HG03066 (cell line): Measurements from ENCODE around the gene DNM3.

Experiments used
- ATAC-seq: cut with Tn5 transposase; IDR thresholded peaks from one replicate; pipeline ENCODE4 v1.9.1; 2021; ENCODE audit warnings: low read depth; ENCODE audit not compliant: unreplicated experiment

The DNM3 gene

GRCh38 chr1:172398970-172399755 is 557.9 kb downstream of the DNM3 start:
- ATAC-seq: no peak

DNA sequence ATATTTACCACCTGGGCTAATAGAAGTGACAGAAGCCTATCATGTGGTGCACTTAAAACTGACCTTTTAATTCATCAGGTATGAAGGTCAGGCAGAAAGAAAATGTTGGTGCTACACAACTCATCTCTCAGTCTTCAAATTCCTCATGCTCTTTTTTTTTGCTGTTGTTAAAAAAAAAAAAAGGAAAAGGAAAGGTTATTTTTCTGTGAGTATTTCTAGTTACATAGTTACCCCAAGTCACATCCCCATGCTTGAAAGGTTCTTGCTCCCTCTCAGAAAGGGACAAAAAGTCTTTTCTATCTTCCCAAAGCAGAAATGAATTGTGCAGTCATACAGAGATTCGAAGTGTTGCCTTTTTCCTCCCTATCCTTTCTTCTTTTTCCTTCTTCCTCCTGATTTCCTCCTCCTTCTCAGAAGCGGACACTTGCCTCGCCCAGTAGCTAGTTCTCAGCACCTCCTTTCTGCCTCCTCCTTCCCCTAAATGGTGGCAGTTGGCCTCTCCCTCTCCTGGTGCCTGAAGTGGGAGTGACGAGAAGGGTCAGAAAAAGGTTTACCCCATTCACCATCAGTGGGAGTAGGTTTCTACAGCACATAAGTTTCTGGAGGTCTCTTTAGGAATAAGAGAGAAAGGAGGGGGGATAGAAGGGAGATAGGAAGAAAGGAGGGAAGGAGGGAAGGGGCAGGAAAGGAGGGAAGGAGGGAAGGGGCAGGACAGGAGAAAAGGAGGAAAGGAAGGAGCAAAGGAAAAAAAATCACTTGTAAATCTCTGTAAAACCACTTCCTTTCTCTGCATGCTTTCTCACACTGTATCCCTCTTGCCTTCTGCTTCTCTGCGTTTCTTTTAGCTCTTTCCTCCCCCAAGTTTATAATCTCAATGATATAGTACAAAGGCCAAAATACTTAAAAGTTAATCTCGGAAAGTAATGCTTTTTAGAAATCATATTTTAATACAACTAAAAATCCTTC is 558.7 kb downstream of the DNM3 start:
- ATAC-seq: no peak

DNA sequence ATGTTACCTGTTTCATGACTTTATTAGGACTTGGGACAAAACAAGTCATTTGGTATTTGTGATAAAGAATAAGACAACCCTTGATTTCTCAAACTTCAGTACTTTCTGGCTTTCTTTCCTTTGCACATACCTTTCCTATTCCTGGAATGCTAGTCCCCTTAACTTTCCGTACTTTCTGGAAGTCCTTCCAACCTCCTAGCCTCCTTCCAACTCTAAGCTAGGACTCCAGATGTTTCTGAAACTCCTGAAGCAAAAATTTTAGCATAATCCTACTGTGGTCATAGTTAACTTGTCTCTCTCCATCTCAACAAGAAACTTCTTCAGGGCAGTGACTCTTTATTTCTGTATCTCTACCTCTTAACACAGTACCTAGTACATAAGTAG is 559.4 kb downstream of the DNM3 start:
- ATAC-seq: no peak

- no peak for ATAC-seq
Observed at GRCh38 chr1:172401477-172401876, 560.2 kb downstream of the DNM3 start.

DNA sequence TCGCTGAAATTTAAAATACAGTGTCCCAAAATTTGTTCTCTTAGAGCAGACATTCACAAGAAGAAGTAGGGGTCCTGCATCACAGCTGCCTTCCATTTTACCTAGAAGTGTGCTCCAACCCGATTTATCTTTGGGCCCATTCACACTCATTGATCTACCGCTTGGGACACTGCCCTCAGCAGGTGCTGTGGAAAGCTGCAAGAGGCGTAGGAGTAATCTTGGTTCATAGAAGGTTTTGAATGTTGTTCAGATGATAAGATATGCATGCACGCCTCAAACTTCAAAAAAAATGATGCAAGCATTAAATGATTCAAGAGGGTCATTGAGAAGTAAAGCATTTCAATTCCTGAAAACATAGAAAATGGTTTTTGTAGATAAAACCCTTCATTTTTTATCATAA is 560.6 kb downstream of the DNM3 start:
- ATAC-seq: no peak

DNA sequence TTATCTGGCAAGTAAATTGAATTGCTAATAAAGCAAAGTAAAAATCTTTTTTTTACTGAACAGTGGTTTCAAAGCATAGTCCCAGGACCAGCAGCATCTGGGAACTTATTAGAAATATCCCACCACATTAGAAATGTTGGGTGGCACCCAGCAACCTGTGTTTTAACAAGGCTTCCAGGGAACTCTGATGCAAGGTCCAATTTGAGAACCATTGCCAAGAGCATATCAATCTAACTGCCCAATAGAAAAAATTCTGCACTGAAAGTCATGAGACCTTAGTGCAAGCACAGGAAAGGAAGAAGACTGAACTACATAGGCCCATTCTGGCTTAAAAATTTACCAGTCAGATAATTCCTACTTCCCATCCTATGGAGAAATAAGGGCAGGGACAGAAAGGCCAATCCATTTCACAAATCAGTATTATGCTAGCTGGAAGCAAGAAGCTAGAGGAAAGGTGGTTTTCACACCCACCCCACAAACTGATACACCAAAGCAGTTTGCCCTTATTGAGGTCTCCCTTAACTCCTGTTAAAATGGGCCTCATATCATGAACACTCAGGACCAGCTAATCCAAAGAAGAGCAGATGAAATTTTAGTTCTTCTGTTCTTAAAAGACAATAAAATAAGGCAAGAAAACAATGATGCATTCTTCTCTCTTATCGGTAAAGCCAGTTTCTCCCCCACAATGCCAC is 561.7 kb downstream of the DNM3 start:
- ATAC-seq: no peak

- ATAC-seq: no peak
Observed at GRCh38 chr1:172404121-172404520, 562.8 kb downstream of the DNM3 start.

DNA sequence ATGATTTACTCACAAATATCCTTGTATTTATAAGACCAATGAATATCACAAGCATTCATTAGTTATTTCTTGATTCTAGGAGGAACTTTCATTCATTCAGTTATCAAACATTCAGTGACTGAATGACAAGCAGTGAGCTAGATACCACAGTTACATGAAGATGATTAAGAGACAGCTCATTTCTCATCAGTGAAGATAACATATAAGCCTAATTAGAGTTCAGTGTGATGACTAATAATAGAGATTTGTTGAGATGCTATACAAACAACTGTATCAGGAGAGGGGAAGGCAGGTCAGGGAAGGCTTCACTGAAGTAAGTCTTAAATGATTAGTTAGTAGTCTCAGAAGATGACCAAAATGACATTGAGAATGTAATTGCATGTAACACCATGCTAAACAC is 564.6 kb downstream of the DNM3 start:
- ATAC-seq: no peak

GRCh38 chr1:172406968-172407367 is 565.7 kb downstream of the DNM3 start:
- ATAC-seq: no peak

DNA sequence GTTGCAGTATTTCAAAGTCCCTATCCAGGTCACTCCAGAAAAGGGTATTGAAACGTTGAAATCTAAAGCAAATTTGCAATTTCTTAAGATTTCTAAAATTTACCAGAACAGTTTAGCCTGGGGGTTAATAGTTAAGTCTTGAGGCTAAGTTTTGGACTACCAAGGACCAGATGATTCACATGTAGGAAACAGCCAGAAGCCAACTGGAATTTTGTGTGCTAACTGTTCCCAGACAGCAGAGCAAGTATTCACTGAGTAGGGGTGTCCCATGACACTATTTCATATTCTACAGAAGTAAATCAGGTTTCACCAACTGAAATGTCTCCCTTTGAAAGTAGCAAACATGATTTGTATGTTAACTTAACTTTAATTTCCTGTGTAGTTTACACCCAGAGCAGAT is 567.7 kb downstream of the DNM3 start:
- ATAC-seq: no peak

- no peak for ATAC-seq
Observed at GRCh38 chr1:172410027-172410426, 568.7 kb downstream of the DNM3 start.

DNA sequence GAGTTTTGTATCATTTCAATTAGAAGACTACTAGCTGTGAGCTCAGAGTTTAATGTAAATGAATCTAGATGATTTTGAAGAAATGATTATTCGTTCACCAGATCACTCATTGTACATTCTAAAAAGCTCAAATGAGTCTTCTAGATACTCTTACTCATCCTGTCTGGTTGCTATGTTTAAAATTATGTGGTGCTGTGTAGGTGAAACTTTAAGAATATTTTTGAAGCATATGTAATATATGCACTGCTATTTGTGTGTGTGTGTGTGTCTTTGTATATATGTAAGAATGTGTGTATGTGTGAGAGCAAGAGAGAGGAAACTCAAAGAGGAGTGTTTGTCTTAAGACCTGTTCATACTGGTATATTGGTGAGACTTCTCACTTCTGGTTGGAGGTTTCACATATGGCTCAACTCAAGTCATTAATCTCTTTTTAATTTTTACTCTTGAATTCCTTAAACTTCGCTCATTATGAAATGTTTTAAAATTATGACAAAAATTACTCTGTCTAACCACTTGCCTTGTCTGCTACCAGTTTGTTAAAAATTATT is 570.6 kb downstream of the DNM3 start:
- ATAC-seq: no peak

DNA sequence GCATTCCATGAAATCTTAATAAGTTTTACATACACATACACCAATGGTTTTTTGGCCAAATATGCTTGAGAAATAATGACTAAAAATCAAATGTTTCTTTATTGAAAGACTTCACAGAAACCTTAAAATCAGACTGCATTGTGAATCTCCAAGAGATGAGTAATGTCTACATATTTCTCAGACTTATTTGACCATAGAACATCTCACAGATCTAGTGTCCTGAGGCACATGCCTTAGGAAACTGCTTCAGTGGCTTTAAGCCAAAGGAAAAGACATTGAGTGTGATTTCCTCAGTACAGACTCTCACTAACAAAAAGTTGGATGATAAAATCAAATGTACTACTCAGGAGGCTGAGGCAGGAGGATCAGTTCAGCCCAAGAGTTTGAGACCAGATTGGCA is 573.0 kb downstream of the DNM3 start:
- no peak for ATAC-seq

DNA sequence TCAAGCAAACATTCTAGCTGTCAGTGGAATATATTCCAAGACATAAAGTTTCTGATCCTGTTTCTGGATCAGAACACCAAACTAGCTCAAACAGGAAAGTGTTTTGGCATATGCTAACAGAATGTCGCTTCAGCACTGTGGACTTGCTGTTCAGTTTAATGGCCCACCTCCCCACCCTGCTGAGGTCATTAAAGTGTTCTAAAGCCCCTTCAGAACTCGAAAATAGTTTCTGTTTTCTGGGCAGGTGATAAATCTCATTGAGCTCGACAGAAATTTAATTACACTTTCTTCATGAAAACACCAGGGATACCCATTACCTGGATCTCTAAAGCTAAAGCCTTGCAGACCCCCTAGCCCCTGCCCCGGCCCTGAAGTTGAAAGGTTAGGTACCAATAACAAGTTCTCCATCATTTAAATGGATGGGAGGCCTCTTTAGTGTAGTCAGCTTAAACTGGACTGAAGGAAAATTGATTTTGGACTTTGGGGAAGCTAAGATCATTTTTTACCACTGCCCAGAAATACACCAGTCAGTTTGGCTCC is 575.3 kb downstream of the DNM3 start:
- ATAC-seq: no peak

DNA sequence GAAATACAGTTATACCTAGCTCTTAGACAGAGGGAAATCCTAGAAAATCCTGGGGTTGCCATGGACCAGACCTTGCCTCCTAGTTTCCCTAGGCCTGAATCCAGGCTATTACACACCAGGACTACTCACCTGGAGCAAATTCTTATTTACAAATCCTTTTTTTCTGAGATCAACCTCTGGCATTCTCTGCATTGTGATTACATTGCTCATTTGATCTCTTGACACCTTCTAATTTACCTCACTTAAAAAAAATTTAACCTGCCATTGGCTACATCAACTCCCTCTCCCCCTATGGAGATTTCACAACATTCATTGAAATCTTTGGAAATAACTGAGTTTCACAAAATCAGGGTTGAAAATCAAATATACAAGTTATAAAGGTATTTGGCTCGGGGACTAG is 576.3 kb downstream of the DNM3 start:
- ATAC-seq: no peak

GRCh38 chr1:172420385-172420784 is 579.1 kb downstream of the DNM3 start, which contains the start of gene C1orf105:
Gene C1orf105 (plus strand): TSS chr1:172420685. CDS start chr1:172420886, 201 bp downstream.
- no peak for ATAC-seq

GRCh38 chr1:172421974-172422604 is 580.8 kb downstream of the DNM3 start:
- ATAC-seq: no peak

GRCh38 chr1:172423336-172423735 is 582.0 kb downstream of the DNM3 start:
- no peak for ATAC-seq

GRCh38 chr1:172425339-172425738 is 584.0 kb downstream of the DNM3 start:
- ATAC-seq: no peak

DNA sequence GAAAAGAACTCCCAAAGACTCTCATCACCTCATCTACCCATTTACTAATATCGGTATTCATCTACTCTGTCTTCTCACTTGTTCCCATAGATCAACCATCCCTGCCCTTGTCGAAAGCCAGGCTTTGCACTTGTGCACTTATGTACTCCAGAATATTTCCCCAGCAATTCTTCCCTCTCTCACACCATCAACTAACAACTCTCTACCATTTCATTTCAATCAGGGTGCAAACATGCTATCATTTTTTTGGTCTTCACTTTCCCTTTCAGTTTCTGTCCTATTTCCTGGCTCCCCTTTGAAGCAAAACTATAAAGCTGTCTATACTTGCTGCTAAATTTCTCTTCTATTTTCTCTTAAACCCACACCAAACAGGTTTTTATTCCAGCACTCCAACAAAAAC is 585.9 kb downstream of the DNM3 start:
- no peak for ATAC-seq
